Activated CD8-positive, alpha-beta memory T cell treated with anti-CD3 and anti-CD28 coated beads, Interleukin-2, amount 10 ng/mL, durations not matched to agents 7 days and 5 days (primary cell): ENCODE data around the gene DHRS1. TPM values are rescaled to one million over a fixed set of nuclear protein-coding genes. Genes with fewer than 3 reads are reported as not detected.

ENCODE experiments used
- ATAC-seq: fragments of 150-1000 bp; cut with Tn5 transposase; one replicate; pipeline ENCODE4 v1.10.0; 2021; ENCODE audit warnings: moderate library complexity
- CTCF ChIA-PET: fragments of 350-600 bp; sonication (Branson Sonifier 250); formaldehyde crosslinking; loops from one replicate; lab custom pipeline; 2021; ENCODE audit warnings: antibody characterized with exemption; lab: Charles Lee
- DNase-seq: peaks from one replicate; pipeline ENCODE4 v3.0.0-alpha.2; 2020
- H3K27ac Mint-ChIP-seq: one replicate; pipeline ENCODE4 v1.8.0; 2021; ENCODE audit warnings: mild to moderate bottlenecking, mixed read lengths
- H3K27me3 Mint-ChIP-seq: one replicate; pipeline ENCODE4 v1.8.0; 2021; ENCODE audit warnings: mixed read lengths
- H3K36me3 Mint-ChIP-seq: one replicate; pipeline ENCODE4 v1.8.0; 2021; ENCODE audit warnings: mild to moderate bottlenecking, mixed read lengths
- H3K4me1 Mint-ChIP-seq: one replicate; pipeline ENCODE4 v1.8.0; 2021; ENCODE audit warnings: mixed read lengths
- H3K4me3 Mint-ChIP-seq: one replicate; pipeline ENCODE4 v1.8.0; 2021; ENCODE audit warnings: mild to moderate bottlenecking, moderate library complexity, mixed read lengths
- H3K9me3 Mint-ChIP-seq: one replicate; pipeline ENCODE4 v1.8.0; 2022; ENCODE audit warnings: low read depth, mixed read lengths
- total RNA-seq, 2 experiments: library from RNA; stranded (reverse); gene quantifications; one replicate each; pipeline ENCODE4 v1.2.3, GENCODE V29; 2021

Gene DHRS1
- total RNA-seq, 2 experiments from 2014 or later: 14.2 to 26.5 TPM

DNA sequence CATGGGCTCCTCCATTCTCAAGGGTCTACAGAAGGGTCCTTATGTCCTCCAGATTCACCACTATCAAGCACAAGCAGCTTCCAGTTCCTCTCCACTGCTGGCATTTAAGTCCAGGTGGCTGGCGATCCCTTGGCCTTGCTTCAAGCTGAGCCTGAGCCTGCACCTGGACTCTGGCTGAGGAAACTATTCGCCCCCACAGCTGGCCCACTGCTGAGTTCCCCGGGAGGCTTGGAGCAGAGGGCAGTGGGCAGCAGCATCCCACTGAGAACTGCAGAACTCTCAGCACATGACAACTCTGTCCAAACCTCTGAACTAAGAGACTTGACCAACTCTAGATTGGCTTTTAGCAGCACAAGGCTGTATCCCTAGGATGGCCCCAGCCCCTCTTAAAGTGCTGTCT, 16.8 kb downstream of the DHRS1 start:
- H3K9me3 Mint-ChIP-seq: no peaks in the 10 kb centered on the region
- peaks cover 13% of the 10 kb centered on the region for H3K27me3 Mint-ChIP-seq
- CTCF ChIA-PET: interaction anchor here (1.6 to 11.3 kb wide), 3 partner anchors 16 to 149 kb away, joined by 5 to 108 read pairs (median 6); partner anchors contain the start of genes CIDEB, DHRS1 and NOP9

DNA sequence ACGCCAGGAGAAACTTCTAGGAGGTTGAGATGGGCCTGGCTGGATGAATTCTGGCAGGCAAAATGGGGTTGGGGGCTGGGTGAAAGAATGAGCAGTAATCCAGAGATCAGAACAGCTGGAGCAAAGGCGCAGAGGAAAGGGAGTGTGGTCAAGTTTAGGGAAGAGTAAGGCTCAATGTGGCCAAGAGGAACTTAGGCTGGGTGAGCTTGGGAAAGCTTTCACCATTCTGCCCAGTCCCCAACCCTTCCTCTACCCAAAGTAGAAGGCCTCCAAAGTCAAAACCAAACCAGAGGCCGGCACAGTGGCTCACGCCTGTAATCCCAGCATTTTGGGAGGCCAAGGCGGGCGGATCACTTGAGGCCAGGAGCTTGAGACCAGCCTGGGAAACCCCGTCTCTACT, 17.9 kb downstream of the DHRS1 start:
- ATAC-seq: no peak
- no peak overlapping the region for H3K4me3 Mint-ChIP-seq
- CTCF ChIA-PET: interaction anchor here (1.2 to 11.3 kb wide), 2 partner anchors 10 to 17 kb away, joined by 8 to 108 read pairs; partner anchors contain the start of genes DHRS1, NOP9 and RABGGTA
- no peak for DNase-seq
- peaks cover 7% of the 10 kb centered on the region for H3K27me3 Mint-ChIP-seq
- H3K9me3 Mint-ChIP-seq: no peaks in the 10 kb centered on the region
- no peaks in the 10 kb centered on the region for H3K36me3 Mint-ChIP-seq
- H3K27ac Mint-ChIP-seq: no peak overlapping the region
- peaks cover 23% of the 10 kb centered on the region for H3K4me1 Mint-ChIP-seq

More for the DNA sequence above, 16.8 kb downstream of the DHRS1 start:
- H3K36me3 Mint-ChIP-seq: no peaks in the 10 kb centered on the region
- H3K4me3 Mint-ChIP-seq: no peak overlapping the region
- no peak overlapping the region for H3K27ac Mint-ChIP-seq
- H3K4me1 Mint-ChIP-seq: peaks cover 21% of the 10 kb centered on the region
- ATAC-seq (no peak), DNase-seq (no peak)

GRCh38 chr14:24280797-24281460, 18.7 kb downstream of the DHRS1 start:
- no peaks in the 10 kb centered on the region for H3K36me3 Mint-ChIP-seq
- CTCF ChIA-PET: interaction anchor here (1.0 to 16.6 kb wide), 9 partner anchors 9 to 151 kb away, joined by 3 to 275 read pairs (median 8); partner anchors contain the start of genes DHRS1, LTB4R, NOP9 and RABGGTA

DNA sequence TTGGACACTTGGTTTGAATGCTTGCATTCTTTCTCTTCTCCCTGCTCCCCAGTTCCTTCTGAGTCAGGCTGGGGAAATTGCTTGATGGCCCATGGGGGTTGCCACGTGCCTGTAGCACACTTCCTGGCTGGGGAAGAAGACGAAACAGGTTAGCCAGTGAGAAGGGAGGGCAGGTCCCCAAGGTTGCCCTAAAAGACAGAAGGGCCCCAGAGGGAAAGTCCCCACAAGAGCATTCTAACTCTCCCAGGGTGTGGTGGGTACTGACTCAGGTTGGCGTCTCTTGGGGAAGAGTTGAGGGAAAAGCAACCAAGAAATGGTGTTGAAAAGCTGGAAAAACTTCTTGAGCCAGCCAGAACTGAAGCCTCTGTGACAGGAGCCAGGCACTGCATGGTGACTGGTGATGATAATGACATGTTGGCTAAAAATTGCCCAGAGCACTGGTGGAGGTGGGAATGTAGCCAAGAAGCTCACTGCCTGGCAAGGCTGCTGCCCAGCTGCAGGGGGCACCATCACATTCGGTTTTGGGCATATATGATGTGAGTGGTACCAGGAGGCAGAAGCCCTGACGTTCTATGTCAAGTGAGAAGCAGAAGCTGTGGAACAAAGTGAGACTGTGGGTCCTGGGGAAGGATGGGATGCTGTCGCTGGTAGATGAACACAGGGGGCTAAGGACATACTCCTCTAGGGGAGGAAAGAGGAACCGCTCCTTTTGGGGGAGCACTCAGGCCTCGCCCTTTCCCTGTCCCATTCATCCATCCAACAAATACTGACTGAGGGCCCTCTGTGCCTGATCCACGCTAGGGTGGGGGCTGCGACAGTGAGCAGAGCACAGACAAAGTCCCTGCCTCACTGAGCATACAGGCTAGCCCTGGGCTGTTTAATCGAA, 20.0 kb downstream of the DHRS1 start:
- DNase-seq (peak; percentile 53), ATAC-seq (peak; percentile 67)
- CTCF ChIA-PET: interaction anchor here (0.9 to 16.6 kb wide), 12 partner anchors 8 to 157 kb away, joined by 3 to 275 read pairs (median 4); partner anchors contain the start of genes CIDEB, DHRS1, LTB4R and NOP9
- H3K4me1 Mint-ChIP-seq: peaks cover 25% of the 10 kb centered on the region
- no peak overlapping the region for H3K27ac Mint-ChIP-seq
- no peaks in the 10 kb centered on the region for H3K36me3 Mint-ChIP-seq
- H3K9me3 Mint-ChIP-seq: no peaks in the 10 kb centered on the region
- no peaks in the 10 kb centered on the region for H3K27me3 Mint-ChIP-seq
- no peak overlapping the region for H3K4me3 Mint-ChIP-seq

More at GRCh38 chr14:24280797-24281460, 18.7 kb downstream of the DHRS1 start:
- no peak for ATAC-seq
- Mint-ChIP-seq H3K27ac (no peak overlapping the region), H3K9me3 (no peaks in the 10 kb centered on the region), H3K27me3 (peaks cover 4% of the 10 kb centered on the region), H3K4me1 (peaks cover 23% of the 10 kb centered on the region), H3K4me3 (no peak overlapping the region)
- DNase-seq: no peak

DNA sequence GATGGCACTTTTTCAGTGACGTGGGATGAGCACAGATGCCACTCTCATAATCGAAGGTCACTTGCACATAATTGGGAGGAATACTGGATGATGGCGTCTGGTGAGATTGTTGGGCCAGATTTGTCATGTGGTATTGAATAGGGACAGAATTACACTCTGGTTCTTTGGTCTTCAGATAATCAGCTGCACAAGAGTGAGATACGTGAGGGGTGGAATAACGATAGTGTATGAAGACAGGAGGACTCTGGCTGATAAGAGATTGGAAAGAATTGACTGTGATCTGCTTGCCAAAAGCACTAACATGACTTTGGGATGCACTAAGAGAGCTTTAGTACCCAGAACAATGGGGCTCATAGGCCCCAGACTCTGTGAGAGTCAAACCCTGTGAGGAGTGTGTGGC, 21.2 kb downstream of the DHRS1 start:
- Mint-ChIP-seq H3K27me3 (no peaks in the 10 kb centered on the region), H3K4me3 (no peak overlapping the region), H3K27ac (no peak overlapping the region), H3K9me3 (no peaks in the 10 kb centered on the region), H3K36me3 (no peaks in the 10 kb centered on the region), H3K4me1 (peaks cover 35% of the 10 kb centered on the region)
- no peak for DNase-seq
- ATAC-seq: no peak
- CTCF ChIA-PET: interaction anchor here (0.9 to 16.6 kb wide), 6 partner anchors 13 to 158 kb away, joined by 3 to 275 read pairs (median 28); partner anchors contain the start of genes CIDEB, DHRS1, NOP9 and TINF2

GRCh38 chr14:24277606-24278321, 21.8 kb downstream of the DHRS1 start:
- no peaks in the 10 kb centered on the region for H3K27me3 Mint-ChIP-seq
- no peak overlapping the region for H3K27ac Mint-ChIP-seq
- no peaks in the 10 kb centered on the region for H3K9me3 Mint-ChIP-seq
- H3K4me1 Mint-ChIP-seq: peaks cover 40% of the 10 kb centered on the region
- no peak for DNase-seq
- H3K4me3 Mint-ChIP-seq: no peak overlapping the region
- no peak for ATAC-seq
- H3K36me3 Mint-ChIP-seq: no peaks in the 10 kb centered on the region
- CTCF ChIA-PET: interaction anchor here (0.6 to 16.6 kb wide), 6 partner anchors 13 to 949 kb away, joined by 3 to 275 read pairs (median 28); partner anchors contain the start of genes CIDEB, DHRS1, NOP9 and TINF2

GRCh38 chr14:24277071-24277470, 22.5 kb downstream of the DHRS1 start:
- CTCF ChIA-PET: interaction anchor here (1.1 to 16.6 kb wide), 5 partner anchors 12 to 31 kb away, joined by 3 to 275 read pairs (median 35); partner anchors contain the start of genes CIDEB, DHRS1, NOP9 and TINF2
- no peak overlapping the region for H3K4me3 Mint-ChIP-seq
- peaks cover 47% of the 10 kb centered on the region for H3K4me1 Mint-ChIP-seq
- H3K9me3 Mint-ChIP-seq: no peaks in the 10 kb centered on the region
- no peaks in the 10 kb centered on the region for H3K27me3 Mint-ChIP-seq
- no peak overlapping the region for H3K27ac Mint-ChIP-seq
- ATAC-seq (no peak), DNase-seq (no peak)
- no peaks in the 10 kb centered on the region for H3K36me3 Mint-ChIP-seq

GRCh38 chr14:24274101-24274543, 25.5 kb downstream of the DHRS1 start:
- Mint-ChIP-seq H3K4me1 (peaks cover 55% of the 10 kb centered on the region), H3K27ac (peak overlapping the region; percentile 65), H3K27me3 (no peaks in the 10 kb centered on the region), H3K4me3 (no peak overlapping the region), H3K9me3 (no peaks in the 10 kb centered on the region), H3K36me3 (no peaks in the 10 kb centered on the region)
- CTCF ChIA-PET: interaction anchor here (0.7 to 16.6 kb wide), 10 partner anchors 16 to 157 kb away, joined by 3 to 275 read pairs (median 9); partner anchors contain the start of genes CIDEB, DHRS1, LTB4R and LTB4R2
- peak; percentile 32 for ATAC-seq
- peak; percentile 65 for DNase-seq

DNA sequence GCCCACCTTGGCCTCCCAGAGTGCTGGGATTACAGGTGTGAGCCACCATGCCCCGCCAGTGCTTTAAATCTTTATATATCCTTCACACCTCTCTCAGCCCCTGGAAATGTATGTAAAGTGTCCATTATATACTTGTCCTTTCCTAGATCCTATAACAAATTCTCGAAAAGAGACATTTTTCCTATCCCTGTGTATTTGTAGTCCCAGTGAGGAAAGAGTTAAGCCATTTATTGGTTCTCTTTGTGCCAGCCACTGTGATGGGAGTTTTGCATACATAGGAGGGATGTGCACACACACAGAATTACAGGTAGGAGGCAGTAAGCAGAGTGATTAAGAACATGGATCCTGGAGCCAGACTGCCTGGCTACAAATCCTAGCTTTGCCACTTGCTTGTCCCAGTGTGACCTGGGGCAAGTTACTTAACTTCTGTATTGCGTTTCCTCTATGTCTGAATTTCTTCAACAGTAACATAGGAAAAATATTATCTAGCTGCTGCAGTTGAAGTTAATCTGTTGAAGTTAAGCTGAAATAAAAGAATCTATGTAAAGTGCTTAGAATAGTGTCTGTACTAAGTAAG, 26.1 kb downstream of the DHRS1 start:
- ATAC-seq: no peak

GRCh38 chr14:24272467-24272866, 27.1 kb downstream of the DHRS1 start:
- Mint-ChIP-seq H3K36me3 (no peaks in the 10 kb centered on the region), H3K27me3 (no peaks in the 10 kb centered on the region), H3K9me3 (no peaks in the 10 kb centered on the region), H3K4me3 (peak overlapping the region; percentile 84), H3K4me1 (peaks cover 44% of the 10 kb centered on the region), H3K27ac (peak overlapping the region; percentile 83)
- ATAC-seq: no peak
- no peak for DNase-seq
- CTCF ChIA-PET: interaction anchor here (1.3 to 16.6 kb wide), 15 partner anchors 9 to 159 kb away, joined by 3 to 275 read pairs (median 10); partner anchors contain the start of genes CIDEB, DHRS1, IRF9 and LTB4R

More for the DNA sequence above, 26.1 kb downstream of the DHRS1 start:
- Mint-ChIP-seq H3K36me3 (no peaks in the 10 kb centered on the region), H3K4me1 (peaks cover 49% of the 10 kb centered on the region), H3K27me3 (no peaks in the 10 kb centered on the region), H3K4me3 (no peak overlapping the region), H3K9me3 (no peaks in the 10 kb centered on the region), H3K27ac (peak overlapping the region; percentile 65)
- CTCF ChIA-PET: interaction anchor here (1.1 to 16.6 kb wide), 8 partner anchors 17 to 158 kb away, joined by 3 to 275 read pairs (median 14); partner anchors contain the start of genes CIDEB, DHRS1, LTB4R and LTB4R2
- no peak for DNase-seq

- Mint-ChIP-seq H3K27me3 (no peaks in the 10 kb centered on the region), H3K9me3 (no peaks in the 10 kb centered on the region), H3K4me1 (peaks cover 41% of the 10 kb centered on the region), H3K27ac (peak overlapping the region; percentile 83), H3K4me3 (peak overlapping the region; percentile 84), H3K36me3 (peaks cover 5% of the 10 kb centered on the region)
- CTCF ChIA-PET: interaction anchor here (1.3 to 16.6 kb wide), 17 partner anchors 8 to 396 kb away, joined by 3 to 275 read pairs (median 10); partner anchors contain the start of genes CHMP4A, CIDEB, DHRS1 and IRF9
- no peak for ATAC-seq
- DNase-seq: no peak
Measured at GRCh38 chr14:24271834-24272263, 27.7 kb downstream of the DHRS1 start.
